Activated CD4-positive, alpha-beta T cell treated with anti-CD3 and anti-CD28 coated beads, Interleukin-2, amount 50 U/mL, for 48 hours (primary cell): ENCODE results near the gene DPYSL5.

Experiments
- DNase-seq, 2 experiments: peaks; one replicate each; pipeline ENCODE4 v3.0.0-alpha.2; 2020

DPYSL5 gene

DNA sequence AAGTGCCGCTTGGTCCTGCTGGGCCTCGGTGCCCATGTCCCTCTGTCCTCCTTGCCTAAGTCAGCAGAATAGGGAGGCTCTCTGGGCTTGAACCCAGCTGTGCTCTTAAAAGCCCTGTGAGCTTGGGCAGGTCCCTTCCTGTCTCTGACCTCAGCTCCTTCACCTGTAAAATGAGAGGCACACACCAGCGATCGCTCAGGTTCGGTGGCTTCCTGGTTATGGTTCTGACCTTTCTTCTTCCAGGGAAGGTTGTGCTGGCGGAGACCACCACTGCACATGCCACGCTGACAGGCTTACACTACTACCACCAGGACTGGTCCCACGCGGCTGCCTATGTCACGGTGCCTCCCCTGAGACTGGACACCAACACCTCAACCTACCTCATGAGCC, 86.4 kb downstream of the DPYSL5 start:
- no peak for DNase-seq

DNA sequence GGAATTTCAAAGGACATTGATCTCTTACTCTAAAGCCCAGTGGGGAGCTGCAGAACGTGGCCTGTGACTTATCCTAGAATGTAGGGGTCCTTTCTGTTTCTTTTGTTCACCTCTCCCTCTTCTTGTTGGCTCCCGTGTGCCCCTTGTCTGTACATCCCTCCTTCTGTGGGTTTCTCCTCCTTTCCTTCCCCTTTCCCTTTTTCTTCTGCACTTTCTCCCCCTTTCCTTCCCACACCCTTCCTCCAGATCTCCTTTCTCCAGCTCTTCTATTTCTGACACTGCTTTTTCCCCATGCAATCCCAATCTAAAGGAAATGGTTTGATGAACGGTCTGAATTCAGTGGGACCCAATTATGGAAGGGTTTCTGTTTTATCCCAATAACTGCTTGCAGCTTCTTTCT, 87.1 kb downstream of the DPYSL5 start:
- no peak for DNase-seq

DNA sequence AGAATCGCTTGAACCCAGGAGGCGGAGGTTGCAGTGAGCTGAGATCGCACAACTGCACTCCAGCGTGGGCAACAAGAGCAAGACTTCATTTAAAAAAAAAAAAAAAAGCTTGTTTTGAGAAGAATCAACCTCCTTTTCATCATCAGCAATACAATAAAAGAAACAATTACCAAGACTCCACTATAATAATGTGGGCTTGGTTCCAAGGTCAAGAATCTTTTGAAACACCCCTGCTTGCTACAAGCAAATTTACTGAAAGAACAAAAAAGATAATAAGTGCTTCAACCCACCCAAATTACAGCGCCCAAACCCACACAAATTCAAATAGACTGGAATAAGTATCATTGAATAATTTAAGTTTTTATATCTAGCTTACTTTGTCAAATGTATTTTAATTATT, 88.9 kb downstream of the DPYSL5 start:
- DNase-seq: no peak

DNA sequence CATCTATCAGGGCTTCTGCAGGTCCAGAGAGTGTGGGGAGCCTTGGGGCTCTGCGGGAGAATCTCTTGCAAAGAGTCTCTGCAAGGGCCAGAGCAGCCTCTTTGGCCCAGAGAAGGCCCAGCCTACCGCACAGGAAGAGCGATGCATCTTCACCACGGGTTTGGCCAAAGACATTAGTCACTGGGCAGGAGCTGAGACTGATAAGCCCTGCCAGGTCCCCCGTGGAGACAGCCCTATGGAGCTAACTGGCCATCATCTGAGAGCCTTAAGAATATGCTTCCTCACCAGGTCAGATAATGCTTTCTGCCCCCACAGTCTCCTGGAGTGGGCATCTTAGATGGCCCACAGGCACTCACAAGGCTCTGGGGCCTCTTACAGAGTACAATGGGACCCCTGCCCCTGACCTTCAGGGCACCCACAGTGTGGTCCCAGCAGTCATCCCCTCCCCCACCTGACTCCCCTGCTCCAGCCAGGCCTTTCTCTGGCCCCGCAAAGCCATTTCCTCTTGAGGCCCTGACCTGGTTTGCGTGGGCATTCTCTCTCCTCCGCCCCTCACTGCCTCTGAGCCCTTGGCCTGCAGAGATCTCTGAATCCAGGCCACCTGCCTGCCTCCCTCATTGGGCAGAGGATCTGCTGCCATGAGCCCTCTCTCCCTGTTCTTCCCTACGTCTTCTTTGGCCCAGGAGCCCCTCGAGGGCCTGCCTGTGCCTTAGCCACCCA, 90.6 kb downstream of the DPYSL5 start:
- no peak for DNase-seq

DNA sequence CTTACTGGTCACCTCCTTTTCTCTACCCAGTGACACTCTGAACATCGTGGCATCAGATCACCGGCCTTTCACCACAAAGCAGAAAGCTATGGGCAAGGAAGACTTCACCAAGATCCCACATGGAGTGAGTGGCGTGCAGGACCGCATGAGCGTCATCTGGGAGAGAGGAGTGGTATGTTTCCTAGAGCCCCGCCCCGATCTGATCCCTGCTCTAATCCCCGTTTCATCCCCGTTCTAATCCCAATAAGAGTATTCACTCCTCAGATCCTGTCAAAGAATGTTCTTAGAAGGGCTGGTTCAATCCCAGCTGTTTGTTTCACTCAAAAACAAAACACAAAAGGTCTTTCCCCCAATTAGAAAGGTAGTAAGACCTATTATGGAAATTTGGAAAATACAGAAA, 92.1 kb downstream of the DPYSL5 start:
- DNase-seq: no peak

DNA sequence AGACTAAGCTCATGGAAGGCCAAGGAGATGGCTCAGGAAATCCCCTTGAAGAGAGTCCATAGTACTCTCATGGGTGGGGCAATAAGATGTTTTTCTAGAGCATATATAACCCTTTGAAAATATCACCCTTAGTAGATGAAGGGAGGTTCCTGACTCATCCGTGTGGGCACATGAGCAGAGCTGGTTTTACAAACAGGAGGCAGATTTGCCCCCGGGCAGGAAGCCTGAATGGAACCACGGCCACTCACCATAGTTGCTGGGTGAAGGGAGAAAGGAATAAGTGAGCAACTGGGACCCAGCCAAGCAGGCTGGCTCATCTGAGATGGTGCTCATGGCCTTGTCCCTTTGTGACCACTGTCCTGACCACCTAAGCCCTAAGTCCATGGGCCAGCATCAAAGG, 93.6 kb downstream of the DPYSL5 start:
- DNase-seq: no peak

DNA sequence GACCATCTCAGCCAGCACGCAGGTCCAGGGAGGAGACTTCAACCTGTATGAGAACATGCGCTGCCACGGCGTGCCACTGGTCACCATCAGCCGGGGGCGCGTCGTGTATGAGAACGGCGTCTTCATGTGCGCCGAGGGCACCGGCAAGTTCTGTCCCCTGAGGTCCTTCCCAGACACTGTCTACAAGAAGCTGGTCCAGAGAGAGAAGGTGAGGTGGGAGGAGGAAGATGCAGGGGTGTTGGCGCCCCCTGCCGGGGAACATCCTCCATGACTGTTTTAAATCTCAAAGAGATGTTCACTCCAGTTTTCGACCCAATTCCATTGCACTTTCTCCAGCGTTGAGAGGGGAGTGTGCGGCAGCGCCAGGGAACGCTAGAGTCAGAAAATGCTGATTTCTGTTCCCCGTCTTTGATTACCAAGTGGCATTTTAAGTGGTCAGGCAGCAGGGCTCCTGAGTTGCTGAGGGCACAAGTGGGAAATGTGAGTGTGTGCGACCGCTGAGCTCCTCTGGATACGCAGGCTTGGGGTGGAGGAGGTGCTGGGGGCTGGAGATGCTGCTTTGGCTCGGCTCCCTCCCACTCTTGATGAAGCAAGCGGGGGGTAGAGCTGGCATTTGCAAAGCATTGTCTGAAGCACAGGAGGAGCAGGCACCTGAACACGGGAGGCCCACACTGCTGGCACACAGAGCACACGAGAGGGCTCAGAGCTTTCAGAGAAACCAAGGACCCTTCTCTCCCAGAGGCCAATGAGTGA, 94.8 kb downstream of the DPYSL5 start:
- DNase-seq: peak; percentile 68 to 74

DNA sequence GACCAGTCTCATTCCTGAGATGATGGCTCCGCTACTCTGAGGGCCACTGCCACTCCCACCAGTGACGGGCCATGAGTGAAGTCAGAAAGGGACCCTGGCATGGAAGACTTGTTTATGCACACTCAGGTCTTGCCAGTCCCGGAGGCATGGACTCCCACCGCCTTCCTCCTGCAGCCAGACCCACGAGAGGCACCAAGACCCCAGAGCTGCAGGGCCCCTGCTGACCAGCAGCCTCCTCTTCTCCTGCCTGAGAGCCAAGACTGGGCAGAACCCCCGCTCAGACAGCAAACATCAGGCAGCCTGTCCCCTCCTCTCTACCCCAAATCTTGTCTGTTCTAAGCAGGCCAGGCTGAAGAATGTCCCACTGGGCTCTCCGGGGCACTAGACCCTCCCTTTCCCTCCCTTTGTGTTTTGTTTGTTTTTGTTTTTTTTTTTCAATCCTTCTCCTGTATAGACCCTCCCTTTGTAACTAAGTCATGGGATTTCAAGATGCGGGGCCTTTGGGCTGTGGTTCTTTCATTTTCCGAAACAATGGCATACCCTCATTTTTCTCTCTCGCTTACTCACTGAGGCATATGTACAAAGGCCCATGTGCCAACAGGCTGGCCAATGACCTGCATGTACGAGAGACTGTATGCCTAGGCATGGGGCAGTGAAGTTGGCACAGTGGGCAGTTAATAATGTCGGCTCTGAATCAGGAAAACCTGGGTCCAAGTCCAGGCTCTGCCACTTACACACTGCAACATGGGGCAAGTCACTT, 98.2 kb downstream of the DPYSL5 start:
- DNase-seq: no peak

DNA sequence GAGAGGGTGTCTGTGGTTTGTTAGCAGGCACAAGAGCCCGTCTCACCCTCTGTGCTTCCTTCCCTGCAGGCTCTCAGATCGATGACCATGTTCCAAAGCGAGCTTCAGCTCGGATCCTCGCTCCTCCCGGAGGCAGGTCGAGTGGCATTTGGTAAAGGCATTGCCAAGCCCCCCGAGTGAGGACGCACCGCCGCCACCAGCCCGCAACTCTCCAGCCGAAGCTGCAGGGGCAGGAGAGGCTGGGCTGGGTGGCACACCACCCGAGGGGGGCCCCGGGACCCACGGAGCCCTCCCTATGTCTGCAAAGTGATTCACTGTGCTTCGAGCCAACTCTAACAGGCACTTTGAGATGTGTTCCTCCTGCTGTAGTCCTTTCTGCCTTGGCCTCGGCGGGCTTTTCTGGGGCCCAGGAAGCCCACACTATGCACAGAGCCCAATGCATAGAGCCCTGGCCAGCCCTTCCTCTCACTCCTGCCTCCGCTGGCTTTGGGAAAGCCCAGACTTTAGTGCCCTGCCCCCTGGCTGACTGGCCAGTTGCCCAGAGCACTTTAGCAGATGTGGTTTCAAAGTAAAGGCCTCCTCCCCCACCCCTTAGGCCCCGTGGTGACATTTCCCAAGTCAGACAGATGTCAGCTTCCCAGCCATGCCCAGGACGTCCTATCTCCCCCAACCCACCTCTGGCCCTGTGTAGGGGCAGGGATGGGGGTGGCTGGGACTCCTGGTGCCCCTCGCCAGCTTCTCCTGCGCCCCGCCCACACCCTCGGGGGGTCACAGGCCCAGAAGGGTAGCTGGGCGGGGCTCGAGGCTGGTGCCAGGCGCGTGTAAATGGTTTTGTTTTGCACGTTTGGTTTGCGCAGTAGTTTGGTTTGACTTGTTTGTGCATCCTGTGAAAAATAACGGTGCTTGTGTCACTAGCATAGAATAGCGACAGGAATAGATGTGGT, 99.2 kb downstream of the DPYSL5 start:
- no peak for DNase-seq

DNA sequence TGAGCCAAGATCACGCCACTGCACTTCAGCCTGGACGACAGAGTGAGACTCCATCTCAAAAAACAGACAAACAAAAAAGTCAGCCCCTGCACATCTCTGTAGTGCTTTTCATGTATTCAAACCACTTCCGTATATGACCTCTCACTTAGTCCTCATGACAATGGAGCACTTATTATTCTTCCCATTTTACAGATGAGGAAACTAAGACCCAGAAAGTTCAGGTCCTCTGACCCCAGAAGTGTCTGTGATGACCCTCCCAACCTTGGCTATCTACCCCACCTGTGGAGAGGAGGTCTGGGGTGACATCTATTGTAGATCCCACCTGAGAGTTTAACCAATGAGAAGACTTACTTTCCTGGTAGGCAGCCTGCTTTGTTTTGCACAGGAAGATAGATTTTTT, 100.9 kb downstream of the DPYSL5 start:
- no peak for DNase-seq

DNA sequence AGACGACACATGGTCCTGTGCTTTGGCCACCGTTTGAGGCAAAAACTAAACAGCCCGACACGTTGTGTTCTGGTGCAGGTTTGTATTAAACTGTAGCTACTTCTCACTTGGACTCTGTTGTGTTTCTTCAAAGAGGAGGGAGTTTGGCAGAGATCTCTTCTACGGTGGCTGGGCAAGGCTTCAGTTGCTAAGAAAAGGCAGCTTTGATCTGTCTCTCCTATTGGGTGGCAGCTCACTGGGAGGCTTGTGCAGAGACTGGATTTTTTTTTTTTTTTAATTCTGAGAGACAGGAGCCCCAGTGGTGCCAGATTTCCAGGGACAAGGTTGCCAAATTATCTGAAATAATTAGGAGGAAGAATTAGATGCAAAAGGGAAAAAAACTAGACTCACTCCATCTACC, 102.3 kb downstream of the DPYSL5 start:
- DNase-seq: no peak

DNA sequence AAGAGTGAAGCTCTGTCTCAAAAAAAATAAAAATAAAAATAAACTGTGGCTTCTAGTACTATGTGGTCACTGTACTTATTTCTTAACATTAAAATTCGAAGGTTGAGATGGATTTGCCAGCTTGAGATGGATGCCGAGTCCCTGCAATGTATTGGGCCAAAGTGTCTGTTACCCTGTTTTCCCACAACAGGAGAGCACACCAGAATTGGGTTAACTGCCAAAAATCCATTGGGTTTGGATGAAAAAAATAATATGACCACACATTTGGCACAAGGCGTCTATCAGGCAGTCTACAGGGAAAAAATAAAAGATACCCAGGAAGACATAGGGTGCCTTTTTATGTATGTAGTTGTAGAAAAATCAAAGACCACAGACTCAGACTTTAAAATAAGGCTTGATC, 103.3 kb downstream of the DPYSL5 start:
- DNase-seq: no peak

DNA sequence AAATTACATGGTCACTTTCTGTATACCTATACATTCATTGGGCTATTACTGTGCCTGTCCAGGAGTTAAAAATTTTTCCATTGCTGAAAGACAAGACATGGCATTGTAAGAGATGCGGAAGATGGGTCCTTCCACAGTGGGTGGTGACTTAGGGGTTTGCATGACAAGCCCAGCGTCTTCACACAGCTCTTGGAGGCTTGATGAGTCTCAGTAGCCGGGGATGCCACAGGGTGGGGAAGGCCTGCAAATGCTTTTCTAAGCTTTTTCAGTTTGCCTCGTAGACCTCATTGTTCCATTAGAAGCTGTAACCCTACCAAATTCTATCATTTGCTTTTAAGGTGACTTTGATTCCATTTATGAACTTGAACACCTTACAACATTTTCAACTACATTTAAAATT, 104.4 kb downstream of the DPYSL5 start:
- no peak for DNase-seq

DNA sequence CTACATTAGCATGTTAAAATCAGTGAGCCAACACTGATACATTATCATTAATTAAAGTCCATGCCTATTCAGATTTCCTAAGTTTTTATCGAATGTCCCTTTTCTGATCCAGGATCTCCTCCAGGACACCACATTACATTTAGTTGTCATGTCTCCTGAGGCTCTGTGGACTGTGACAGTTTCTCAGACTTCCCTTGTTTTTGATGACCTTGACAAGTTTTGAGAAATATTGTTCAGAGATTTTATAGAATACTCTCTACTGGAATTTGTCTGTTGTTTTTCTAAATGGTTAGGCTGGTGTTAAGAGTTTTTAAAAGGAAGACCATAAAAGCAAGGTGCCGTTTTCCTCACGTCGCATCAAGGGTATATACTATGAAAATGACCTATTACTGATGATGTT, 106.2 kb downstream of the DPYSL5 start:
- no peak for DNase-seq

DNA sequence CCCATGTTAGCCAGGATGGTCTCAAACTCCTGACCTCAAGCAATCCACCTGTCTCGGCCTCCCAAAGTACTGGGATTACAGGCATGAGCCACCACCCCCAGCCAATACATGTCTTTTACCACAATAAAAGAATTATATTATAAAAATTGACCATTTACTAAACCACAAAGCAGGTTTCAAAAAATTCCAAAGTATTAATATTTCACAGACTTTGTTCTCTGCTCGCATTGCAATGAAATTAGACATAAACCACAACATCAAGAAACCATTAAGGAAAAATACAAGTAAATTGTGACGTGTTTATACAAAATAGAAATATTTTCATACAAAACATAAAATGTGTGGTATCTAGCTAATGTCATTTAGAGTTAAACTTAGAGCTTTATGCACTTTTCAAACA, 109.1 kb downstream of the DPYSL5 start:
- no peak for DNase-seq

DNA sequence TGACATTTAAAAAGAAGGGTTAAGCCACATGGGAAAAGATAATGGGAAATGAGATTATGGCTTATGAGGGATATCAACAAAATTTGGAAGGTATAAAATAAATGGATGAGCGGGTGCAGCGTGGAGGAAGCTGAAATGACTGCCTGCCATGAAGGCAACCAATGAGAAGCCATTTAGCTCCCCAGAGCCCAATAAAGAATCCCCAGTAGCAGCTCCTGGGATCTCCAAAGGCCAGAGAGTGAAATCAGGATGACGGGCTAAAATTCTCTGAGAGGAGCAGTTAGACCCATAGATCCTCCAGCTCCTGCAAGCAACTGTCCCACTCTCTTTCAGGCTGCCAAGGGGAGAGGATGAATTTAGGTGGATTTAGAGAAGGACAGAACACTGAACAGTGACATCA, 109.6 kb downstream of the DPYSL5 start:
- DNase-seq: no peak

DNA sequence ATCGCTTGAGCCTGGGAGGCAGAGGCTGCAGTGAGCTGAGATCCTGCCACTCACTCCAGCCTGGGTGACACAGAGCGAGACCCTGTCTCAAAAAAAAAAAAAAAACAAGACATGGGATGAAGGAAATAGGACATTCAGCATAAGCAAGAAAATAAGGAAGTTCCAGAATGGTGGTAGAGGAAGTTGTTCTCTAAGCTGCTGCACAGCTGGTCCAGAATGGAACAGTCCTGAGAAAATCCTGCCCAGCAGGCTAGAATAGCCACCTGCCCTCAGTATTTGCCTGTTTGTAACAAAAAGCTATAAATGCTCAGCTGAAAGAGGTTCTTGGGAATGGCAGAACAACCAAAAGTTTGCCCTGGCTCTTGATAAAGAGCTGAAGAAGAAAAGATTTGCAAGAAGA, 111.4 kb downstream of the DPYSL5 start:
- no peak for DNase-seq

DNA sequence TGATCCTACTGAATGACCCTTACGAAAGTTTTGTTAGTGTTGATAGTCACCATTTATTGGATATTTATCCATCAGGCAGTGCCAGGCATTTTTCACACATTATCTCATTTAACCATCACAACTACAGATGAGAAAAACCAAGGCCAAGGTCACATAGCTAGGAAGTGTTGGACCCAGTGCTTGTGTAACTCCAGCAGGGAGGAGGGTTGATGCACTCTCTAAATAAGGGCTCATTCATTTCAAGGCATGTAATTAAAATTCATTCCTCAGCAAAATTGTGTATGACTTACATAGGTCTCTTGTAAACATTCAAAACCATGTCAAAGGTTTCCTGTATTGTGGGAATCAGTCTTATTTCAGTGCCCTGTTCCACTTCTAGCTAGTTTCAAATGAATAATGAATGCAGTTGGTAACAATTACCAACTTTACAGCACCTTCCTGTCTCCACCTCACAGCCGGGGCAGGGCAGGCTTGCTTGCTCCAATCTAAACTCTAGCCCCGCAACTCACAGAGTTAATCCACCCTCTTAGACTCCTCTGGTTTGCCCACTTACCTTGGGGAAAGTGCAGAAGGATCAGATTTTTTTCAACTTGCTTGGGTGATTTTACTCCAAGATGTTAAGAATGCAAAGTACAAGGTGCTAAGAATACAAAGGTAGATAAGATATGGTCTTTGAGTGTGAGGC, 116.7 kb downstream of the DPYSL5 start:
- no peak for DNase-seq

DNA sequence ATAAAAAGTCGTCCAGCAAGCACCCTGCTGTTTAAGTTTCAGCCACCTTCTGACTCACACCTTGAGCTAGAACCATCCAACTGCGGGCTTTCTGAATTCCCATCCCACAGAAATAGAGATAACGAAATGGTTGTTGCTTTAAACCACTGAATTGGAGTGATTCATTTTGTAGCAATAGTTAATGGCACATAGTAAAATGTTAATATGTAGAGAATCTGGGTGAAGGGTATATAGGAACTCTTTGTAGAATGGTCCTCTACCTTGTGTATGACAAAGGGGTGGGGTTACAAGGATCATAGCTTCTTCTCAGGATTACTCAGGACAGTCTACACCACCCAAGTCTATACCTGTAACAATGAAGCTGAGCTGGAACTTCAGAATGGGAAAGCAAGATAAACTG, 120.1 kb downstream of the DPYSL5 start:
- no peak for DNase-seq

DNA sequence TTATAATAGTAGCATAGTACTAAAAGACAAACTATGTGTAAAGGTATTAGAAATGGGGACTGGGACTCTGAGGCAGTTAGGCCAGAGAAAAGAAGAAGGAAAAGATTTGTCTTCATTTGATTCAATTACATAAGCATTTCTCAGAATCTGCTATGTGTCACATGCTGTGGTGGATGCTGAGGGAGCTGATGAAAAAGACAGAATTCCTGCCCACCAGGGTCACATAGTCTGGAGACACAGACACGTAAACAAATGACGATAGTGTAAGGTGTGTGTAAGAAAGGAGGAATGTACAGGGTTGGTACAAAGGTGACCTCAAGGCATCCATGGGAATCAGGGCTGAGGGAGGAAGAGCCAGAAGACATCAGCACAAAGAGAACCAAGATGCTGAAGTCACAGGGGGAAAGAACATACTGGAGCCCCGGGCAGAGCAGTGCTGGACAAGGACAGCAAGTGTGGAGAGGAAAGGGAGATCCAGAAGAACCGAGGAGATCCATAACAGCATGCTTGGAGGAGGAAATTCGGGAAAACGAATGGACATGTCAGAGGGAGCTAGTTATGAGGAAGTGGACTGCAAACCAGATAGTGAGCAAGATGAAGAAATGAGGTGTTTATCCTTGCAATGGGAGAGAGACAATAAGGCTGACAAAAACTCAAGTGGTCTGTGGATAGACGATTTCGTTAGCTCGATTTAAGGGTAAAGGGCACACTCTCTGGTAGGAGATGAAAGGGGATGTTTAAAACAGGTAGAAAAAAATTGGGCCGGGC, 121.3 kb downstream of the DPYSL5 start:
- DNase-seq: no peak

DNA sequence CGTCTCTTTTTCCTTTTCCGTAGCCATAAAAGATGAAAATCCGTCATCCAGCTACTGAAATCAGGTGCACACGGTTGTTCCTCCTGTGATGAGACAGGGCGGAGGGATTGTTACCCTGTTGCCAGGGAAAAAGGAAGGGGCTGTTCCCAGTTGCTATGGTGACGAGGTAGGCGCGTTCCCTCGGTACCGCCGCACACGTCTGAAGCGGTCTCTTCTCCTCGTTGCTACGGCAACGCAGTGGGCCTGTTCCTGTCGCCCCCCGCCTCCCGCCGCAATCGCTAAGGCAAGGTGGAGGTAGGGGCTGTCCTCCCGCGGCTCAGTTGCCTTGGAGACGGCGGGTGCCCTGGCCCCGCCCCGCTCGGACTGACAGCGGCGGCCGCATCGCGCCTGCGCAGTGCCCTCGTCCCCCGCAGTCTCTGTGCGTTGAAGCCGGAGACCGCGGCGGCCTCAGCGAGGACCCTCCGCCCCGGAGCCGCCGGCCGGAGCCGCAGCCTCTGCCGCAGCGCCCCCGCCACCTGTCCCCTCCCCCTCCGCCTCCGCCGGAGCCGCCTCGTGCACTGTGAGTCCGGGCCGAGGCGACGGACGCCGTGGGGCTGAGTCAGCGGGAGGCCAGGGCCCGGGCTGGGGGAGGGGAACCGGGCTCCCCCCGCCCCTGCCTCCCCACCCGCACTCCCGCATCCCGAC, 122.5 kb downstream of the DPYSL5 start, which contains the start of gene MAPRE3:
MAPRE3 (plus strand) TSS at position 394 of the 684 bp plus-strand sequence. CDS start 51,582 bp downstream, outside the sequence.
- peak; percentile 79 to 81 for DNase-seq
